ENCODE measurements around the gene EPX.
"Not testable (repeated sequence)": the region's sequence is repeated elsewhere in the genome, so short reads cannot be mapped to it uniquely, and the experiment has no call there.

Gene EPX, protein sequence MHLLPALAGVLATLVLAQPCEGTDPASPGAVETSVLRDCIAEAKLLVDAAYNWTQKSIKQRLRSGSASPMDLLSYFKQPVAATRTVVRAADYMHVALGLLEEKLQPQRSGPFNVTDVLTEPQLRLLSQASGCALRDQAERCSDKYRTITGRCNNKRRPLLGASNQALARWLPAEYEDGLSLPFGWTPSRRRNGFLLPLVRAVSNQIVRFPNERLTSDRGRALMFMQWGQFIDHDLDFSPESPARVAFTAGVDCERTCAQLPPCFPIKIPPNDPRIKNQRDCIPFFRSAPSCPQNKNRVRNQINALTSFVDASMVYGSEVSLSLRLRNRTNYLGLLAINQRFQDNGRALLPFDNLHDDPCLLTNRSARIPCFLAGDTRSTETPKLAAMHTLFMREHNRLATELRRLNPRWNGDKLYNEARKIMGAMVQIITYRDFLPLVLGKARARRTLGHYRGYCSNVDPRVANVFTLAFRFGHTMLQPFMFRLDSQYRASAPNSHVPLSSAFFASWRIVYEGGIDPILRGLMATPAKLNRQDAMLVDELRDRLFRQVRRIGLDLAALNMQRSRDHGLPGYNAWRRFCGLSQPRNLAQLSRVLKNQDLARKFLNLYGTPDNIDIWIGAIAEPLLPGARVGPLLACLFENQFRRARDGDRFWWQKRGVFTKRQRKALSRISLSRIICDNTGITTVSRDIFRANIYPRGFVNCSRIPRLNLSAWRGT

DNA sequence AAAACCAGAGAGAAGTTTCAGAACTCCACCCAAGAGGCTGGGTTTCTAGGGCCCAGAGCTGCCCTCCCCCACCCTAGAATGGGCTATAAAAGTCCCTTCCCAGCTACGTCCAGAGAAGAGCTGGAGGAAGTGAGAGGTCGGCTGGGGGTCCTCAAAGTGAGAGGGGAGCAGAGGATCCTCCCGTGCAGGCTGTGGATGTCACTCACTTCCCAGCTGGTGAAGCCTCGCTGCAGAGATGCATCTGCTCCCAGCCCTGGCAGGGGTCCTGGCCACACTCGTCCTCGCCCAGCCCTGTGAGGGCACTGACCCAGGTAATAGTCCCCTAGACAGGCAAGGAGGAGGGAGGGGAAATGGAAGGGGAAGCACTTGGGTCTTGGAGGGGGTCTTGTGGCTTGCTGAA, at the start of gene EPX:
Gene EPX, plus strand, starts transcription at position 115 of the 400 bp plus-strand sequence. Its CDS starts 121 bp downstream, at position 236.
- FAIRE-seq (no peak), DNase-seq (ENCODE audit: insufficient read length, low spot score) (no peak)
- no peak for TF ChIP-seq POLR2A (IDR thresholded peaks at IDR 0.05; ENCODE audit: low read depth, low read length)

- FAIRE-seq; DNase-seq (ENCODE audit: insufficient read length, low spot score): not testable (repeated sequence)
These were observed 49.2 kb upstream of the EPX start for GRCh38 chr17:58143335-58143734.

- no peak for TF ChIP-seq POLR2A (IDR thresholded peaks at IDR 0.05; ENCODE audit: low read depth, low read length)
- no peak for FAIRE-seq
- DNase-seq (ENCODE audit: insufficient read length, low spot score), result no peak
These were observed 47.7 kb upstream of the EPX start for GRCh38 chr17:58144801-58145200.

GRCh38 chr17:58147930-58148434, 44.5 kb upstream of the EPX start, which contains the start of gene OR4D1:
TSS of gene OR4D1 (plus strand) at chr17:58148384. CDS start at chr17:58155154, 6,770 bp downstream.
- FAIRE-seq (no peak), DNase-seq (ENCODE audit: insufficient read length, low spot score) (no peak)
- TF ChIP-seq POLR2A (IDR thresholded peaks at IDR 0.05; ENCODE audit: low read depth, low read length), result no peak

DNA sequence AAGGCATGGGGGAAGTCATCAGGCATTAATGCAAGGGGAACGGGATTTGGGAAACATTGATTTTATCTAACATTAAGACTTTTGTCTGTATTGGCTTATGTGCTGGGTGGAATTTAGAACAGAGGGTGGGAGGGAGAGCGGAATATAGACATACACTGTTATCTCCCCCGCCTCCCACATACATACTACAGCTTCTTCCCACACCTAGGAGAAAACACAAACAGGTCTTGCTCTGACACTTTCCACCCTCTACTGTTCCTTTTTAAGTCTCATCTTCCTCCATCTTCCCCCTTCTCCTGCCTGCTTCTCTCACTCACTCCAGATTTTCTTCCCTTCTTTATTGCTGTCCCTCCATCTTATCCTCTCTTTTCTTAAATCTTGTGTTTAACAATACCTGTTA, 43.9 kb upstream of the EPX start:
- FAIRE-seq, result no peak
- no peak for TF ChIP-seq POLR2A (IDR thresholded peaks at IDR 0.05; ENCODE audit: low read depth, low read length)
- DNase-seq (ENCODE audit: insufficient read length, low spot score), result no peak

- FAIRE-seq (no peak), DNase-seq (ENCODE audit: insufficient read length, low spot score) (no peak)
- TF ChIP-seq POLR2A (IDR thresholded peaks at IDR 0.05; ENCODE audit: low read depth, low read length), result no peak
These were observed 42.1 kb upstream of the EPX start for GRCh38 chr17:58150394-58150793.

DNA sequence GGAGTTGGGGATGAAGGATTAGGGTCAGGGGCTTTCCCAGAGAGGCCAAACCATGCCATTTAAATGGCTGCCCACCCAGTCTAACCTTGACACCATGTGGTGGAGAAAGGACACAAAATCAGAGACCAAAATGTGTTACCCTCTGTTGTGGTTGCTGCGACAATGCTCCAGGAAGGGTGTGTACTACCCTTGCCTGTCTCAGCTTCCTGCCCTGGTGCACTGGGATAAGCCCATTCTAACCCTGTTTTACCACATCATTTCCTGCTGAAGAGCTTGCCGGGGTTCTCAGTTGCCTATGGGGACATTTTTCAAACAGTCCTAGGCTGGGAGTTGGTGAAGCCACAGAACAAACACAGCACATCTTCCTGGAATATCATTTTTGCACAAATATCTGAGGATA, 39.5 kb upstream of the EPX start:
- DNase-seq (ENCODE audit: insufficient read length, low spot score) (no peak), FAIRE-seq (no peak)
- TF ChIP-seq POLR2A (IDR thresholded peaks at IDR 0.05; ENCODE audit: low read depth, low read length), result no peak

DNA sequence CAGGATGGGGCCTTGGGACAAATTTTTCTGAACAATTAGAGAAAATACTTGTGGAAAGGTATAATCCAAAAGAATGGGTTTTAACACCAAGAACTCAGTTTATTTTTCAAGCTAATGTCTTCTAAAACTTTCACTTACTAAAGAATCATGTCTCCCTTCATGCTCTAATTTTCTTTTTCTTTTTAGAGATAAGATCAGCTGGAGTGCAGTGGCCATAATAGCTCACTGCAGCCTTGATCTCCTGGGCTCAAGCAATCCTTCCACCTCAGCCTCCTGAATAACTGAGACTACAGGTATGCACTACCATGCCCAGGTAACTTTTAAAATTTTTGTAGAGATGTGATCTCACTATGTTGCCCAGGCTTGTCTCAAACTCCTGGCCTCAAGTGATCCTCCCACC, 38.9 kb upstream of the EPX start:
- no peak for TF ChIP-seq POLR2A (IDR thresholded peaks at IDR 0.05; ENCODE audit: low read depth, low read length)
- FAIRE-seq, result no peak
- no peak for DNase-seq (ENCODE audit: insufficient read length, low spot score)

DNA sequence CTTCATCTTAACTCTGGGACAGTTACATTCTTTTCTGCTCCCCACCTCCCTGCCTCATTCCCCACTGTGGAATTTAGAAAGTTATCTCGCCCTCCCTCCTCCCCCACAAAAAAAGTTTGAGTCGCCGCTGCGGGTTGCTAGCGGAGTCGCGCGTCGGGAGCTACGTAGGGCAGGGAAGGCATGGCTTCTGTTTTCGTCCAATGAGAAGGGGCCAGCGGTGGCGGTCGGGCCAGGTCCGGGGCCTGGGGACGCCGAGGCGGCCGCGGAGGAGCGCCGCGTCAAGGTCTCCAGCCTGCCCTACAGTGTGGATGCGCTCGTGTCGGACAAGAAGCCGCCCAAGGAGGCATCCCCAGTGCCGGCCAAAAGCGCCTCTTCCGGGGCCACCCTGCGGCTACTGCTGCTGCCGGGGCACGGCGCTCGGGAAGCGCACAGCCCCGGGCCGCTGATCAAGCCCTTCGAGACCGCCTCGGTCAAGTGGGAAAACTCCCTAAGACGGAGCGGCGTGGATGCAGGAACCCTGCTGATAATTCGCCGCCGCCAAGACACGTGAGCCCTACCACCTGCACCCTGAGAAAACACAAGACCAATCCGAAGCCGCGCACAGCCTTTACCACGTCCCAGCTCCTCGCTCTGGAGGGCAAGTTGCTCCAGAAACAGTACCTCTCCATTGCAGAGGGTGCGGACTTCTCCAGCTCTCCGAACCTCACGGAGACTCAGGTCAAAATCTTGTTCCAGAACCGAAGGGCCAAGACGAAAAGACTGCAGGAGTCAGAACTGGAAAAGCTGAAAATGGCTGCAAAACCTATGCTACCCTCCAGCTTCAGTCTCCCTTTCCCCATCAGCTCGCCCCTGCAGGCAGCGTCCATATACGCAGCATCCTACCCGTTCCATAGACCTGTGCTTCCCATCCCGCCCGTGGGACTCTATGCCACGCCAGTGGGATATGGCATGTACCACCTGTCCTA, 35.4 kb upstream of the EPX start:
- TF ChIP-seq POLR2A (IDR thresholded peaks at IDR 0.05; ENCODE audit: low read depth, low read length), result no peak
- no peak for DNase-seq (ENCODE audit: insufficient read length, low spot score)
- no peak for FAIRE-seq

GRCh38 chr17:58158181-58158580, 34.3 kb upstream of the EPX start:
- DNase-seq (ENCODE audit: insufficient read length, low spot score) (no peak), FAIRE-seq (no peak)
- no peak for TF ChIP-seq POLR2A (IDR thresholded peaks at IDR 0.05; ENCODE audit: low read depth, low read length)

DNA sequence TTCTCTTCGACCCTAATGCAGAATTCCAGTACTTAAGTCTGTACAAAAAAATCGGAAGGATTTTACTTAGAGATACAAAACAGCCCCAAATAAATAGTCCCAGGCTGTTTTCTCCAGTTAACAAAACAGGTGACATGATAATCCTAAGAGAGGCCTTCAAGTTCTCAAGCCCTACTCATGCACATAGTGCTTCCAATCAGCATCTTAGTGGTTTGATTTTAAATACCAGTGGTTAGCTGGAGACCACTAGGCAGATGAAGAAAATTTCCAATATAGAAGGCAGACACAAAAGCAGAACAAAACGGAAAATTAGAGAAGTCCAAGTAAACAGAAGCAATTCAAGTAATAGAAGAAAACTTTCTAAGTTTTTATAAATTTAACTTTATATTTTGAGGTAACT, 31.0 kb upstream of the EPX start:
- no peak for FAIRE-seq
- no peak for DNase-seq (ENCODE audit: insufficient read length, low spot score)
- TF ChIP-seq POLR2A (IDR thresholded peaks at IDR 0.05; ENCODE audit: low read depth, low read length), result no peak

DNA sequence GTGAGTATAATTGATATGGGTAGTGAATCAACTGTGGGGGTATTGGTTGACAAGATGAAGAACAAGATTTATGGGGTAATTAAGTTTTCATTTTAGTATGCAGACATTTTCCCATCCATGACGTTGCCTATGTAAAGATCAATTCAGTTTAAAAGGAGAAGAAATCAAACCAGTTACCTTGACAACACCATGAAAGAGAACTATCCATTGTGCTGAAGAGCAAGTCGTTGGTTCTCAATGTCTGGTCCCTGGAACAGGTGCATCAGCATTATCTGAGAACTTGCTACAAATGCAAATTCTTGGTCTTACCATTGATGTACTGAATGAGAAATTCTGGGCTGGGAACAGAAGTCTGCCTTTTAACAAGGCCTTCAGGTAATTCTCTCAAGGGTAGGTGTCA, 26.5 kb upstream of the EPX start:
- FAIRE-seq, result peak; percentile 33
- TF ChIP-seq POLR2A (IDR thresholded peaks at IDR 0.05; ENCODE audit: low read depth, low read length), result no peak

DNA sequence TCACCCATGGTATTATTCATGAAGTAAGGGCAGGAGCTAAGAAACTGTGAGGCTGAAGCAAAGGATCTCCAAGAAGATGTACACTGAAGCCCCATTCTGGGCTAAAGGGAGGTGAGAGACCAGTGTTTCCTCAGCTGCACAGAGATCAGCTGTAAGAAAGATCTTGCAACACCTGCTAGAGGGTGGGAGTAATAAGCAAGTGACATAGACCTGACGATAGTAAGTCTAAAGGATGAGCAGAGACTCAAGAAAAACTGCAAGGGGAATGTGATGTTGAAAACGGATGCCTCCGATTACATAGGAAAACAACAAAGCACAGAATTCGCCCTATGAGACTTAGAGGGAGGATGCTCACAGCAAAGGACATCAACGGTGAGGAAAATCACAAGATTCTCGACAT, 25.8 kb upstream of the EPX start, which contains the start of gene OR4D2:
Gene OR4D2, plus strand, starts transcription at position 301 of the 400 bp plus-strand sequence. CDS start 2,674 bp downstream, outside the sequence.
- TF ChIP-seq POLR2A (IDR thresholded peaks at IDR 0.05; ENCODE audit: low read depth, low read length), result no peak
- no peak for DNase-seq (ENCODE audit: insufficient read length, low spot score)
- FAIRE-seq, result no peak

More for the DNA sequence above, 26.5 kb upstream of the EPX start:
- no peak for DNase-seq (ENCODE audit: insufficient read length, low spot score)
